ENCODE results near the gene SCARF2.
"Not testable (repeated sequence)": the region's sequence is repeated elsewhere in the genome, so short reads cannot be mapped to it uniquely, and the experiment has no call there.

SCARF2 gene, protein sequence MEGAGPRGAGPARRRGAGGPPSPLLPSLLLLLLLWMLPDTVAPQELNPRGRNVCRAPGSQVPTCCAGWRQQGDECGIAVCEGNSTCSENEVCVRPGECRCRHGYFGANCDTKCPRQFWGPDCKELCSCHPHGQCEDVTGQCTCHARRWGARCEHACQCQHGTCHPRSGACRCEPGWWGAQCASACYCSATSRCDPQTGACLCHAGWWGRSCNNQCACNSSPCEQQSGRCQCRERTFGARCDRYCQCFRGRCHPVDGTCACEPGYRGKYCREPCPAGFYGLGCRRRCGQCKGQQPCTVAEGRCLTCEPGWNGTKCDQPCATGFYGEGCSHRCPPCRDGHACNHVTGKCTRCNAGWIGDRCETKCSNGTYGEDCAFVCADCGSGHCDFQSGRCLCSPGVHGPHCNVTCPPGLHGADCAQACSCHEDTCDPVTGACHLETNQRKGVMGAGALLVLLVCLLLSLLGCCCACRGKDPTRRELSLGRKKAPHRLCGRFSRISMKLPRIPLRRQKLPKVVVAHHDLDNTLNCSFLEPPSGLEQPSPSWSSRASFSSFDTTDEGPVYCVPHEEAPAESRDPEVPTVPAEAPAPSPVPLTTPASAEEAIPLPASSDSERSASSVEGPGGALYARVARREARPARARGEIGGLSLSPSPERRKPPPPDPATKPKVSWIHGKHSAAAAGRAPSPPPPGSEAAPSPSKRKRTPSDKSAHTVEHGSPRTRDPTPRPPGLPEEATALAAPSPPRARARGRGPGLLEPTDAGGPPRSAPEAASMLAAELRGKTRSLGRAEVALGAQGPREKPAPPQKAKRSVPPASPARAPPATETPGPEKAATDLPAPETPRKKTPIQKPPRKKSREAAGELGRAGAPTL

GRCh38 chr22:20437613-20438426, at the start of gene SCARF2:
Gene SCARF2, minus strand, starts transcription at chr22:20437825. Its CDS starts 71 bp downstream, at chr22:20437754.
- DNase-seq (ENCODE audit: low read depth in 2 of 2) = no peak

- DNase-seq (ENCODE audit: low read depth in 2 of 2) = no peak
Observed at GRCh38 chr22:20486229-20486628, 48.6 kb upstream of the SCARF2 start.

DNA sequence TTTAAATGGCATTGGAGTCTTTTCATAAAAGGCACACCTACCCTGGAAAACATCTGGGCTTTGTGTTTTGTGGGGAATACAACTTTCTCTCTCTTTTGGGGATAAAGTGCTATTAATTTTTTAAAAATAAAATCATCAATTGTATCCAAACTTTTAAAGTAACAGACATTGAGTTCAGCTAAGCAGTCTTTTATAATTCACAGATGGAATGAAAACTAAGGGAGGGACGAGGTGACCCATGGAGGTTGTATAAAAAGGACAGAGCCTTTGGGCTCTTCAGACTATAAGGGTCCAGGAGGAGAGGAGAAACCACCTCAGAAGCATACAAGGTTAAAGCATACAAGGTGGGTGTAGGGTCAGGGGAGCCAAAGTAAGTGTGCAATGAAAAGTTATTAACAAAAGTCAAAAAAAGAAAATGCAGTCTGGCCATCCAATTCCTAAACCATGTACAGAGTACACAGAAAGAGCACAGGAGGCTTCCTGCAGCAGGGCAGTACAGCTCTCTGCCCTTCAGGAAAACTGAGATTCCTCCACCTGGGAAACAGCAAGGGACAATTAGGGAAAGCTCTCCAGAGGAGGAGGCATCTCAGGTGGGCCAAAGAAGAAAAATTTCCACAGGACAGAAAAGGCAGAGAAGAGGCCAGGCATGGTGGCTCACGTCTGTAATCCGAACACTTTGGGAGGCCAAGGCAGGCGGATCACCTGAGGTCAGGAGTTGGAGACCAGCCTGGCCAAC, 47.5 kb upstream of the SCARF2 start:
- DNase-seq (ENCODE audit: low read depth in 2 of 2) = no peak

GRCh38 chr22:20483771-20484170, 46.1 kb upstream of the SCARF2 start:
- no peak for DNase-seq (ENCODE audit: low read depth in 2 of 2)

- not testable (repeated sequence) for DNase-seq (ENCODE audit: low read depth in 2 of 2)
Observed at GRCh38 chr22:20483143-20483506, 45.5 kb upstream of the SCARF2 start.

DNA sequence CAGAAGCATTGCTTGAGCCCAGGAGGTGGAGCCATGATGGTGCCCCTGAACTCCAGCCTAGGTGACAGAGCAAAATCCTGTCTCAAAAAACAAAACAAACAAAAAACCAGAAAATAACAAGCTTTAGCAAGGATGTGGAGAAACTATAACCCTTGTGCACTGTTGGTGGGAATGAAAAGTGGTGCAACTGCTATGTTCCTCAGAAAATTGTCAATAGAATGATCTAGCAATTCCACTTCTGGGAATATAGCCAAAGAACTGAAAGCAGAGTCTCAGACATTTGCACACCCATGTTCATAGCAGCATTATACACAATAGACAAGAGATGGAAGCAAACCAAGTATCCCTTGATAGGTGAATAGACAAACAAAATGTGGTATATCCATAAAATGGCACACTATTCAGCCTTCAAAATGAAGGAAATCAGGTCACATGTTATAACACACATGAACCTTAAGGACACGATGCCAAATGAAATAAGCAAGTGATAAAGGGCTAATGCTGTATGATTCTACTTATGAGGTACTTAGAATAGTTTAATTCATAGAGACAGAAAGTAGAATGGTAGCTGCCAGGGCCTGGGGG, 42.1 kb upstream of the SCARF2 start:
- no peak for DNase-seq (ENCODE audit: low read depth in 2 of 2)

GRCh38 chr22:20478059-20478458, 40.4 kb upstream of the SCARF2 start:
- DNase-seq (ENCODE audit: low read depth in 2 of 2) = not testable (repeated sequence)

GRCh38 chr22:20475569-20475968, 37.9 kb upstream of the SCARF2 start:
- DNase-seq (ENCODE audit: low read depth in 2 of 2) = not testable (repeated sequence)

DNA sequence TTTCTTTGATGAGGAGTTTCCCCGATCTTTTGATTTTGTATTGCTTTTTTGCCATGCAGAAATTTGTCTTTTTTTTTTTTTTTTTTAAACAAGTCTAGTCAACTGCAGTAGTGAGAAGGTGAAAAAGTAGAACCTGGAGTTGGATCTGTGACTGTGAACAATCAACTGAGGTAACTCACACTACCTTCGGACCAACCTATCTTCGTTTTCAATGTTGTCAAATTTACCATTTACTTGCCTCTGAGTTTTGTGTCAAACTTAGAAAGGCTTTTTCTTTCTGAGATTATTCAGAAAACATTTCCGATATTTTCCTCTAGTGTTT, 37.5 kb upstream of the SCARF2 start:
- DNase-seq (ENCODE audit: low read depth in 2 of 2) = no peak

DNA sequence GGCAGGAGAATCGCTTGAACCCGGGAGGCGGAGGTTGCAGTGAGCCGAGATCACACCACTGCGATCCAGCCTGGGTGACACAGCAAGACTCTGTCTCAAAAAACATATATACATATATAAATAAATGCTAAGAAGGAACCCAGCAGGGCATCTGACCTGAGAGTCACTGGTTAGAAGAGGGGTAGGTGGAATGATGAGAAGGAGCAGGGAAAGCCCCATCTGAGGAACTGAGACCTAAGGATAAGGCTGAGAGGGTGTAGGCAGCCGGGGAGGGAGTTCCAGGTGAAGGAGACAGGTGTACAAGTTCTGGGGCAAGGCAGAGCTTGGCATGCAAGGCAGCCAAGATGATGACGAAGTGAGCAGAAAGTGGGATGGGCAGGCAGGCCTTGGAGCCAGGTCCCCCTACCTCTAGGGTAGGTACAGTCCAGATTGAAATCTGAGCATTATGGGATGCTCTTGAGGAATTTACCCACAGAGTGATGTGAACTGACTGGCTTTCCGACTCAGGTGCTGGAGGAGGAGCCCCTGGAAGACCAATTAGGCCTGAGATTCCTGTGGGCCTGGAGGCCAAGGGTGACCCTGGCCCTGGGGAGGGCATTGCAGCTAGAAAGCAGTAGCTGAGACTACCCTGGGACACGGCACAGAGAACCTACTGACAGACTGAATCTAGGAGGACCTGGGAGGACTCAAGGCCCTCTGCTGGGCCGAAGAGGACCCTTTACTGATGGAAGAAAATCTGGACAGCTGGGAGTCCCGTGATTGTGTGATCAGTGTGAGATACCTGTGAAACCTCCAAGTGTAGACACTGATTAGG, 35.2 kb upstream of the SCARF2 start:
- DNase-seq (ENCODE audit: low read depth in 2 of 2) = no peak

GRCh38 chr22:20471126-20471833, 33.7 kb upstream of the SCARF2 start:
- no peak for DNase-seq (ENCODE audit: low read depth in 2 of 2)

DNA sequence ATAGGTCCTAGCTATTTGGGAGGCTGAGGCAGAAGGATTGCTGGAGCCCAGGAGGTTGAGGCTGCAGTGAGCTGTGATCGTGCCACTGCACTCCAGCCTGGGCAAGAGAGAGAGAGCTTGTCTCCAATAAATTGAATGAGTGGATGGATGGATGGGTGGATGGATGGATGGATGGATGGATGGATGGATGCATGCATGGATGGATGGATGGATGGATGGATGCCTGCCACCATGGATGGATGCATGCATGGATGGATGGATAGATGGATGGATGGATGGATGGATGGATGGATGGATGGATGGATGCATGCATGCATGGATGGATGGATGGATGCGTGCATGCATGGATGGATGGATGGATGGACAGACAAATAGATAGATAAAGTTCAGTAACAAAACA, 32.9 kb upstream of the SCARF2 start:
- DNase-seq (ENCODE audit: low read depth in 2 of 2) = not testable (repeated sequence)

DNA sequence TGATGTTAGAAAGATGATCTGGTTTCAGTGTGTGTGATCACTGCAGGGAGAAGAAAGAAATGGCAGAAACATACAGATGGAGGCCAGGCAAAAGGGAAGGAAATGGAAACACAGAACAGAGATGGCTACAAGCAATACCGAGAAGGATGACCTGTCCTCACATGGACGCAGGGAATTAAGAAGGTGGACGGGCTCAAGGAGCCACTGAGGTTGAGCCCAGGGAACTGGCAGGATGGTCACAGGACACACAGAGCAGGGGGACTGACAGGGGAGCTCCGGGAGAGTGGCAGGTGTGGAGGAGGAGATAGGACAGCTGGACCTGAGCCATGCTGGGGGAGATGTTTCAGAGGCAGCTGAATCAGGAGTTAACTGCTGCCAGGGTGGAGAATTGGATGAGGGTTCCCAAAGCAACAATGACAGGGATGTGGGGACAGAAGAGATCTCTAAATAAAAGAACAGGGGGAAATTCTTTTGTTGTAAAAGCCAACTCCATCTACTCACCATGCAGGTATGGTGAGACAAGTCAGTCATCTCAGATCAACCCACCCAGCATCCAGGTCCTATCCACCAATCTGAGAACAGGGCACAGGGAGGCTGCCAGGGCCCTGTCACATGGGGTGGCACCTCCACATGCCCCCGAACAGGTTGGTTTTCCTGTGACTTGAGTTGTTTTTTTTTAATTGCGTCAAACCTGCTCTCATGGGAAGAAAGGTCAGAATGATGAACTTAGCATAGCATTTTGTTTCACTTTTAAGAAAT, 31.7 kb upstream of the SCARF2 start:
- no peak for DNase-seq (ENCODE audit: low read depth in 2 of 2)

DNA sequence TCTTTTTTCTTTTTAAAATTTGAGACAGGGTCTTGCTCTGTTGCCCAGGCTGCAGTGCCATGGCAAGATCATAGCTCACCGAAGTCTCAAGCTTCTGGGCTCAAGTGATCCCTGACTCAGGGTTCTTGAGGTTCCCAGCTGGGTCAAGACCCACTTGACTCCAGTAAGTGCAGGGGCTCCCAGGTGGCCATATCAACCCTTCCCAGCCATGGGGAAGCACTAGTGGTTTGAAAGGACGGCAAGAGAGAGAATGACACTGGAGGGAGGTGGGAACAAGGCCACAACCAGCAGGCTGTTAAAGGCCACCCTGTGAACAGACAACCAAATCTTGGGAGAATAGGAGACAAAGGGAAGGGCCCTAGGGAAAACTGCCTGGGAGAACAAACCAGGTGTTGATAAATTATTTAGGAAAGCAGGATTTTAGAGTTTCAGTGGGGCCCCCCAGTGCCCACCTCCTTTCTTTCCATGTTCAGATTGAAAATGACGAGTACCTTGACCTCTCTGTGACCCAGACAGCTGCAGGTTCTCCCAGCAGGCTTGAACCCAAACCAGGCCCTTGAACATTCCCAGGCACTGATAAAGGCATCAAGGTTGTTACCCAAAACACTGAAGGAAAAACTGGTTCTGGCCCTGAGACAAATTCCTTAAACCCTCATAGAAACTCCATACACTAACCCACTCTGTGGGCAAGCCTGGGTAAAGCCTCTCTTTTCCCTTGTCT, 29.2 kb upstream of the SCARF2 start:
- no peak for DNase-seq (ENCODE audit: low read depth in 2 of 2)

- DNase-seq (ENCODE audit: low read depth in 2 of 2) = no peak
Observed at GRCh38 chr22:20465759-20466077, 28.1 kb upstream of the SCARF2 start.

DNA sequence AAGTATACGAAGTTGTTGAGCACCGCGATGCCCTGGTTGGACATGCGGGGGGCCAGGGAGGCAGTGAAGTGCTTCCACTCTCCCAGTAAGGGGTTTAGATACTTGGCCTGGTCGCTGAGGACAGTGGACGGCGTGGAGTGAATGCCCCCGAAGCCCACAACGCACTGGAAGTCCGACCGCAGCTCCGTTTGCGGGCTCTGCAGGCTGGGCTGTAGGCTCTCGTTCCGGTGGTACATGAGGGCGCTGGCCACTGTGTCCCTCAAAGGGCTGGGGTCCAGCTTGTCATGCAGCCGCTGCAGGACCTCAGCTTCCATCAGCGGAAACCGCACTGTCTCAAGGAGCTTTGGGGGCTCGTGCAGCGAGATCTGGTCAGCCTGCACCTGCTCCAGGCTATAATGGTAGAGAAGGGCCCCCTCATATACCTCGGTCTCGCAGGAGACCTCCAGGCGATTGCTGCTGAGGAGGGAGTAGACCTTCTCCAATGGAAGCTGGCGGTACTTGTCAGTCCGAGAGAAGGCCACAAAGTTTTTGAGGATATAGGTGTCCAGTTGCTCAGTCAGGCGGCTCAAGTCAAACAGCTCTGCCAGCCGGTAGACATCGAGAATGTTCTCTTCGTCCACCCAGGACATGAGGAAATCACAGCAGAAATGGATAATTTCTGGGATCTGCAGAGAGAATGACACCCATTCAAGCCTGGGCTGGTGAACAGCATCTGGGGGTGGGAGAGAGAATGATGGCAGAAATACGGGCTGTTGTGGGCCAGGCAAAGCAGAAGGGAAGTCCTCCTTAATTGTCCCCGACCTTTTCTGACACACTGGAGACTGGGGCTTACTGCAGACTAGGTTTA, 27.5 kb upstream of the SCARF2 start:
- DNase-seq (ENCODE audit: low read depth in 2 of 2) = no peak

DNA sequence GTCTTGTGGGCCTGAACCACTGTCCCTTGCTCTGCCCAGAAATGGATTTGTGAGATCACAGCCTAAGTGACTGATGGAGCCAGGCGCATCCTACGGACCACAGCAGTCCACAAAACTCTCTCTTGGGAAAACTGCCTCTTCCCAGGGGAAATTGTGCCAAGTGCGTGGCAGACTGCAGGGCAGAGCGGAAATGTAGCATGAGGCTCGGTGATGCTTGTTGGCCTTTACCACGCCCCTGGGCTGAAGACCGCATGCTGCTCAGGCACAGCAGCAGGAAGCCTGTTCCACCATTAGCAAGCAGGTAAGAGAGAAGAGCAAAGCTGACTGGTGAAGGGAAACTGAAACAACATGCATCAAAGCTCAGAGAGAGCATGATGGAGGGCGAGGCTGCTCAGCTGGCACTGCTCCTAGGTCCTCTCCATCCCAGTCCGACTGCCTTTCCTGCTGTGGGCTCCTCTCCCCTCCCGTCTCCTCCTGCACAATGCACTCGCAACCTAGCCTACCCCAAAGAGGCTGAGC, 26.5 kb upstream of the SCARF2 start:
- DNase-seq (ENCODE audit: low read depth in 2 of 2) = peak in 1 of 2 donors; percentile 27

All from stimulated activated CD8-positive, alpha-beta memory T cell treated with anti-CD3 and anti-CD28 coated beads, Interleukin-2, amount 100 ng/mL, for 48 hours (primary cell).